SH-SY5Y (cell line): ENCODE data around the gene MFSD12.

Source experiments
- GATA2 ChIP-seq: IDR thresholded peaks from 2 replicates; pipeline ENCODE4 v1.6.1; 2011; ENCODE audit warnings: mild to moderate bottlenecking, low read depth, low read length
- GATA3 ChIP-seq: IDR thresholded peaks from 2 replicates; pipeline ENCODE4 v1.6.1; 2011; ENCODE audit warnings: low read depth, mild to moderate bottlenecking, low read length, moderate library complexity

GRCh38 chr19:3496392-3497273 is 60.8 kb downstream of the MFSD12 start:
- TF ChIP-seq GATA2 (no peak), GATA3 (no peak)
